HEK293 (cell line): ENCODE results near the gene MED4.

Experiments
- GLI2 ChIP-seq: fragments of 450-650 bp; formaldehyde crosslinking; IDR thresholded peaks from 2 replicates; pipeline ENCODE4; 2017; ENCODE audit warnings: missing biosample characterization, missing genetic modification characterization, low read depth, borderline replicate concordance
- MEIS1 ChIP-seq: sonication (generic); formaldehyde crosslinking; IDR thresholded peaks from 2 replicates; pipeline ENCODE4 v1.8.1; 2022; ENCODE audit warnings: missing genetic modification reagents, mild to moderate bottlenecking, borderline replicate concordance
- WT1 ChIP-seq: fragments of 450-650 bp; formaldehyde crosslinking; IDR thresholded peaks from 2 replicates; pipeline ENCODE4 v1.5.1; 2016; ENCODE audit warnings: missing biosample characterization, missing genetic modification characterization
- ZBTB17 ChIP-seq: fragments of 450-650 bp; formaldehyde crosslinking; IDR thresholded peaks from 2 replicates; pipeline ENCODE4 v1.5.1; 2016; ENCODE audit warnings: missing biosample characterization, missing genetic modification characterization
- ZBTB20 ChIP-seq: fragments of 450-650 bp; formaldehyde crosslinking; IDR thresholded peaks from 2 replicates; pipeline ENCODE4 v1.5.1; 2016; ENCODE audit warnings: missing biosample characterization, missing genetic modification characterization
- ZNF138 ChIP-seq: fragments of 450-650 bp; formaldehyde crosslinking; IDR thresholded peaks from 2 replicates; pipeline ENCODE4 v1.5.1; 2016; ENCODE audit warnings: missing biosample characterization, missing genetic modification characterization, borderline replicate concordance
- ZNF23 ChIP-seq: fragments of 450-650 bp; formaldehyde crosslinking; IDR thresholded peaks from 2 replicates; pipeline ENCODE4 v1.5.1; 2016; ENCODE audit warnings: missing biosample characterization, missing genetic modification characterization, borderline replicate concordance
- ZNF239 ChIP-seq: fragments of 450-650 bp; formaldehyde crosslinking; IDR thresholded peaks from 2 replicates; pipeline ENCODE4 v1.5.1; 2016; ENCODE audit warnings: missing biosample characterization, missing genetic modification characterization
- ZNF335 ChIP-seq: fragments of 450-650 bp; formaldehyde crosslinking; conservative IDR thresholded peaks from 2 replicates; pipeline ENCODE4 v1.5.1; 2016; ENCODE audit warnings: missing biosample characterization, missing genetic modification characterization
- ZNF354C ChIP-seq: fragments of 450-650 bp; formaldehyde crosslinking; IDR thresholded peaks from 2 replicates; pipeline ENCODE4 v1.5.1; 2016; ENCODE audit warnings: missing biosample characterization, missing genetic modification characterization, low read depth, borderline replicate concordance
- ZNF404 ChIP-seq: fragments of 450-650 bp; formaldehyde crosslinking; IDR thresholded peaks from 2 replicates; pipeline ENCODE4 v1.5.1; 2017; ENCODE audit warnings: missing biosample characterization, missing genetic modification characterization
- ZNF423 ChIP-seq: fragments of 450-650 bp; formaldehyde crosslinking; IDR thresholded peaks from 2 replicates; pipeline ENCODE4 v1.5.1; 2016; ENCODE audit warnings: missing biosample characterization, missing genetic modification characterization
- ZNF433 ChIP-seq: fragments of 450-650 bp; formaldehyde crosslinking; IDR thresholded peaks from 2 replicates; pipeline ENCODE4 v1.5.1; 2016; ENCODE audit warnings: missing biosample characterization, missing genetic modification characterization, low read depth
- ZNF473 ChIP-seq: fragments of 450-650 bp; formaldehyde crosslinking; IDR thresholded peaks from 2 replicates; pipeline ENCODE4 v1.5.1; 2017; ENCODE audit warnings: missing biosample characterization, missing genetic modification characterization
- ZNF529 ChIP-seq: fragments of 450-650 bp; formaldehyde crosslinking; IDR thresholded peaks from 2 replicates; pipeline ENCODE4 v1.5.1; 2017; ENCODE audit warnings: missing genetic modification characterization, missing biosample characterization; ENCODE audit not compliant: insufficient replicate concordance
- ZNF555 ChIP-seq: fragments of 450-650 bp; formaldehyde crosslinking; conservative IDR thresholded peaks from 2 replicates; pipeline ENCODE4 v1.5.1; 2017; ENCODE audit warnings: missing biosample characterization, mild to moderate bottlenecking, missing genetic modification characterization, inconsistent platforms
- ZNF560 ChIP-seq: fragments of 450-650 bp; formaldehyde crosslinking; IDR thresholded peaks from 2 replicates; pipeline ENCODE4 v1.5.1; 2017; ENCODE audit warnings: missing biosample characterization, missing genetic modification characterization, borderline replicate concordance
- ZNF660 ChIP-seq: fragments of 450-650 bp; IDR thresholded peaks from 2 replicates; pipeline ENCODE4 v1.5.1; 2018; ENCODE audit warnings: missing biosample characterization, mild to moderate bottlenecking, missing genetic modification characterization
- ZNF747 ChIP-seq: fragments of 450-650 bp; formaldehyde crosslinking; IDR thresholded peaks from 2 replicates; pipeline ENCODE4 v1.5.1; 2016; ENCODE audit warnings: missing biosample characterization, missing genetic modification characterization
- ZNF837 ChIP-seq: fragments of 450-650 bp; formaldehyde crosslinking; IDR thresholded peaks from 2 replicates; pipeline ENCODE4 v1.5.1; 2016; ENCODE audit warnings: missing biosample characterization, missing genetic modification characterization
- TF ChIP-seq, protein P1 (sequence below): fragments of 450-650 bp; formaldehyde crosslinking; IDR thresholded peaks from 2 replicates; pipeline ENCODE4 v1.5.1; 2016; ENCODE audit warnings: missing biosample characterization, missing genetic modification characterization
- TF ChIP-seq, protein P2 (sequence below): fragments of 450-650 bp; formaldehyde crosslinking; IDR thresholded peaks from 2 replicates; pipeline ENCODE4 v1.5.1; 2016; ENCODE audit warnings: missing biosample characterization, missing genetic modification characterization
- TF ChIP-seq, protein P3 (sequence below): sonication (generic); formaldehyde crosslinking; IDR thresholded peaks from 2 replicates; pipeline ENCODE4 v1.8.1; 2022; ENCODE audit warnings: mild to moderate bottlenecking, moderate library complexity, missing genetic modification reagents
- TF ChIP-seq, protein P4 (sequence below): fragments of 450-650 bp; formaldehyde crosslinking; IDR thresholded peaks from 2 replicates; pipeline ENCODE4 v1.5.1; 2016; ENCODE audit warnings: missing biosample characterization, missing genetic modification characterization, borderline replicate concordance
- TF ChIP-seq, protein P5 (sequence below): fragments of 450-650 bp; formaldehyde crosslinking; IDR thresholded peaks from 2 replicates; pipeline ENCODE4 v1.5.1; 2016; ENCODE audit warnings: missing biosample characterization, missing genetic modification characterization
- TF ChIP-seq, protein P6 (sequence below): fragments of 450-650 bp; formaldehyde crosslinking; IDR thresholded peaks from 2 replicates; pipeline ENCODE4 v1.5.1; 2017; ENCODE audit warnings: missing biosample characterization, missing genetic modification characterization
- TF ChIP-seq, protein P7 (sequence below): fragments of 450-650 bp; formaldehyde crosslinking; IDR thresholded peaks from 2 replicates; pipeline ENCODE4 v1.5.1; 2017; ENCODE audit warnings: missing biosample characterization, missing genetic modification characterization

MED4 gene

DNA sequence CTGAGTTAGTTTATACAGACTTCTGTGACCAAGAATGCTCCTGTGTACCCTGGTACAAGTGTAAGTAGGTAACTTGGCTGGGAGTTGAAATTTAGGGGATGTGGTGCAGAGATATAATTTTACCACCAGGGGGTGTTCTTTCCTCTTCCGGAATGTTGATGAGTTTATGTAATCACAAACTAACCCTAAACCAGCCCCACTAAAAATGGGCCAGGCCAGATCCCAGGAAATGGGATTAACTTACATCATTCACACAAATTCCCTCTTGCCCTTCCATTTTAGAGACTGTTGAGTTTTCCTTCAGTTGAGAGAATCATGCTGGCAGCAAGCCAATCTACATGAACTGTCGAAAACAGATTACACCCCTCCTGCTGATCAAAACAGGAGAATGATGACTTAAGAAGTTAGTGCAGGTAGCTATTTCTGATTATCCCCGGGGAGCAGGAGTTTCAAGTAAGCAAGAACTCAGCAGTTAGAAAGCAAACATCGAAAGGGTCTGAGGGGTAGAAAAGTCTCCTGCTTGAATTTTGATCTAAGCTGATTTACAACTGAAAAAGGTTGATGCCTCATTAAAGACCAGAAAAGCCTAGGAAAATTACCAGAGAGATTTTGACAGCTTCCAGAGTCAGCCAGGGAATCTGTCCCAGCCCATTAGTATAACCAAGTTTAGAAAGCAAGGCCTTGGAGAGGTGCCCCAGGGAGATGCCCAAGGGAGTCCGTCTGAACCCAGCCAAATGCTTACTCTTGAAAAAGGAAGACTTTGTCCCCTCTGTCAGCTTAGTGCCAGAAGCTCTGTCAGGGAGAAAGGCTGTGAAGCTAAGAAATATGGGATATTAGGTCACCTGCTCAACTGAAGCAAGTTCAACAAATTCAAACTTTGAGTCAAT, 32.3 kb upstream of the MED4 start (continued):
- TF ChIP-seq, protein P1, sequence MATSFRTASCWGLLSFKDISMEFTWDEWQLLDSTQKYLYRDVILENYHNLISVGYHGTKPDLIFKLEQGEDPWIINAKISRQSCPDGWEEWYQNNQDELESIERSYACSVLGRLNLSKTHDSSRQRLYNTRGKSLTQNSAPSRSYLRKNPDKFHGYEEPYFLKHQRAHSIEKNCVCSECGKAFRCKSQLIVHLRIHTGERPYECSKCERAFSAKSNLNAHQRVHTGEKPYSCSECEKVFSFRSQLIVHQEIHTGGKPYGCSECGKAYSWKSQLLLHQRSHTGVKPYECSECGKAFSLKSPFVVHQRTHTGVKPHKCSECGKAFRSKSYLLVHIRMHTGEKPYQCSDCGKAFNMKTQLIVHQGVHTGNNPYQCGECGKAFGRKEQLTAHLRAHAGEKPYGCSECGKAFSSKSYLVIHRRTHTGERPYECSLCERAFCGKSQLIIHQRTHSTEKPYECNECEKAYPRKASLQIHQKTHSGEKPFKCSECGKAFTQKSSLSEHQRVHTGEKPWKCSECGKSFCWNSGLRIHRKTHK (tag by site-specific recombination), result no peak
- TF ChIP-seq ZNF747 (tag by site-specific recombination) (no peak), ZNF560 (tag by site-specific recombination) (no peak), ZNF473 (no peak), ZNF239 (tag by site-specific recombination) (no peak), ZBTB20 (tag by site-specific recombination) (peak; percentile 80), ZNF404 (tag by site-specific recombination) (no peak), ZNF423 (tag by site-specific recombination) (no peak), ZNF555 (tag by site-specific recombination) (no peak), ZNF354C (tag by site-specific recombination) (no peak), ZBTB17 (peak; percentile 78), ZNF433 (no peak), MEIS1 (CRISPR knock-in tag) (no peak), ZNF138 (tag by site-specific recombination) (no peak), ZNF335 (tag by site-specific recombination) (no peak), ZNF837 (tag by site-specific recombination) (no peak), GLI2 (tag by site-specific recombination) (no peak), ZNF660 (peak; percentile 96), ZNF529 (tag by site-specific recombination) (no peak), ZNF23 (tag by site-specific recombination) (no peak), WT1 (tag by site-specific recombination) (no peak)
- TF ChIP-seq, protein P2, sequence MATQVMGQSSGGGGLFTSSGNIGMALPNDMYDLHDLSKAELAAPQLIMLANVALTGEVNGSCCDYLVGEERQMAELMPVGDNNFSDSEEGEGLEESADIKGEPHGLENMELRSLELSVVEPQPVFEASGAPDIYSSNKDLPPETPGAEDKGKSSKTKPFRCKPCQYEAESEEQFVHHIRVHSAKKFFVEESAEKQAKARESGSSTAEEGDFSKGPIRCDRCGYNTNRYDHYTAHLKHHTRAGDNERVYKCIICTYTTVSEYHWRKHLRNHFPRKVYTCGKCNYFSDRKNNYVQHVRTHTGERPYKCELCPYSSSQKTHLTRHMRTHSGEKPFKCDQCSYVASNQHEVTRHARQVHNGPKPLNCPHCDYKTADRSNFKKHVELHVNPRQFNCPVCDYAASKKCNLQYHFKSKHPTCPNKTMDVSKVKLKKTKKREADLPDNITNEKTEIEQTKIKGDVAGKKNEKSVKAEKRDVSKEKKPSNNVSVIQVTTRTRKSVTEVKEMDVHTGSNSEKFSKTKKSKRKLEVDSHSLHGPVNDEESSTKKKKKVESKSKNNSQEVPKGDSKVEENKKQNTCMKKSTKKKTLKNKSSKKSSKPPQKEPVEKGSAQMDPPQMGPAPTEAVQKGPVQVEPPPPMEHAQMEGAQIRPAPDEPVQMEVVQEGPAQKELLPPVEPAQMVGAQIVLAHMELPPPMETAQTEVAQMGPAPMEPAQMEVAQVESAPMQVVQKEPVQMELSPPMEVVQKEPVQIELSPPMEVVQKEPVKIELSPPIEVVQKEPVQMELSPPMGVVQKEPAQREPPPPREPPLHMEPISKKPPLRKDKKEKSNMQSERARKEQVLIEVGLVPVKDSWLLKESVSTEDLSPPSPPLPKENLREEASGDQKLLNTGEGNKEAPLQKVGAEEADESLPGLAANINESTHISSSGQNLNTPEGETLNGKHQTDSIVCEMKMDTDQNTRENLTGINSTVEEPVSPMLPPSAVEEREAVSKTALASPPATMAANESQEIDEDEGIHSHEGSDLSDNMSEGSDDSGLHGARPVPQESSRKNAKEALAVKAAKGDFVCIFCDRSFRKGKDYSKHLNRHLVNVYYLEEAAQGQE (tag by site-specific recombination), result no peak
- TF ChIP-seq, protein P3, sequence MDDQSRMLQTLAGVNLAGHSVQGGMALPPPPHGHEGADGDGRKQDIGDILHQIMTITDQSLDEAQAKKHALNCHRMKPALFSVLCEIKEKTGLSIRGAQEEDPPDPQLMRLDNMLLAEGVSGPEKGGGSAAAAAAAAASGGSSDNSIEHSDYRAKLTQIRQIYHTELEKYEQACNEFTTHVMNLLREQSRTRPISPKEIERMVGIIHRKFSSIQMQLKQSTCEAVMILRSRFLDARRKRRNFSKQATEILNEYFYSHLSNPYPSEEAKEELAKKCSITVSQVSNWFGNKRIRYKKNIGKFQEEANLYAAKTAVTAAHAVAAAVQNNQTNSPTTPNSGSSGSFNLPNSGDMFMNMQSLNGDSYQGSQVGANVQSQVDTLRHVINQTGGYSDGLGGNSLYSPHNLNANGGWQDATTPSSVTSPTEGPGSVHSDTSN (CRISPR knock-in tag), result no peak
- TF ChIP-seq, protein P4, sequence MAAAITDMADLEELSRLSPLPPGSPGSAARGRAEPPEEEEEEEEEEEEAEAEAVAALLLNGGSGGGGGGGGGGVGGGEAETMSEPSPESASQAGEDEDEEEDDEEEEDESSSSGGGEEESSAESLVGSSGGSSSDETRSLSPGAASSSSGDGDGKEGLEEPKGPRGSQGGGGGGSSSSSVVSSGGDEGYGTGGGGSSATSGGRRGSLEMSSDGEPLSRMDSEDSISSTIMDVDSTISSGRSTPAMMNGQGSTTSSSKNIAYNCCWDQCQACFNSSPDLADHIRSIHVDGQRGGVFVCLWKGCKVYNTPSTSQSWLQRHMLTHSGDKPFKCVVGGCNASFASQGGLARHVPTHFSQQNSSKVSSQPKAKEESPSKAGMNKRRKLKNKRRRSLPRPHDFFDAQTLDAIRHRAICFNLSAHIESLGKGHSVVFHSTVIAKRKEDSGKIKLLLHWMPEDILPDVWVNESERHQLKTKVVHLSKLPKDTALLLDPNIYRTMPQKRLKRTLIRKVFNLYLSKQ (tag by site-specific recombination), result no peak
- TF ChIP-seq, protein P5, sequence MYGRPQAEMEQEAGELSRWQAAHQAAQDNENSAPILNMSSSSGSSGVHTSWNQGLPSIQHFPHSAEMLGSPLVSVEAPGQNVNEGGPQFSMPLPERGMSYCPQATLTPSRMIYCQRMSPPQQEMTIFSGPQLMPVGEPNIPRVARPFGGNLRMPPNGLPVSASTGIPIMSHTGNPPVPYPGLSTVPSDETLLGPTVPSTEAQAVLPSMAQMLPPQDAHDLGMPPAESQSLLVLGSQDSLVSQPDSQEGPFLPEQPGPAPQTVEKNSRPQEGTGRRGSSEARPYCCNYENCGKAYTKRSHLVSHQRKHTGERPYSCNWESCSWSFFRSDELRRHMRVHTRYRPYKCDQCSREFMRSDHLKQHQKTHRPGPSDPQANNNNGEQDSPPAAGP, result no peak
- TF ChIP-seq, protein P6, sequence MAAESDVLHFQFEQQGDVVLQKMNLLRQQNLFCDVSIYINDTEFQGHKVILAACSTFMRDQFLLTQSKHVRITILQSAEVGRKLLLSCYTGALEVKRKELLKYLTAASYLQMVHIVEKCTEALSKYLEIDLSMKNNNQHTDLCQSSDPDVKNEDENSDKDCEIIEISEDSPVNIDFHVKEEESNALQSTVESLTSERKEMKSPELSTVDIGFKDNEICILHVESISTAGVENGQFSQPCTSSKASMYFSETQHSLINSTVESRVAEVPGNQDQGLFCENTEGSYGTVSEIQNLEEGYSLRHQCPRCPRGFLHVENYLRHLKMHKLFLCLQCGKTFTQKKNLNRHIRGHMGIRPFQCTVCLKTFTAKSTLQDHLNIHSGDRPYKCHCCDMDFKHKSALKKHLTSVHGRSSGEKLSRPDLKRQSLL (tag by site-specific recombination), result no peak
- TF ChIP-seq, protein P7, sequence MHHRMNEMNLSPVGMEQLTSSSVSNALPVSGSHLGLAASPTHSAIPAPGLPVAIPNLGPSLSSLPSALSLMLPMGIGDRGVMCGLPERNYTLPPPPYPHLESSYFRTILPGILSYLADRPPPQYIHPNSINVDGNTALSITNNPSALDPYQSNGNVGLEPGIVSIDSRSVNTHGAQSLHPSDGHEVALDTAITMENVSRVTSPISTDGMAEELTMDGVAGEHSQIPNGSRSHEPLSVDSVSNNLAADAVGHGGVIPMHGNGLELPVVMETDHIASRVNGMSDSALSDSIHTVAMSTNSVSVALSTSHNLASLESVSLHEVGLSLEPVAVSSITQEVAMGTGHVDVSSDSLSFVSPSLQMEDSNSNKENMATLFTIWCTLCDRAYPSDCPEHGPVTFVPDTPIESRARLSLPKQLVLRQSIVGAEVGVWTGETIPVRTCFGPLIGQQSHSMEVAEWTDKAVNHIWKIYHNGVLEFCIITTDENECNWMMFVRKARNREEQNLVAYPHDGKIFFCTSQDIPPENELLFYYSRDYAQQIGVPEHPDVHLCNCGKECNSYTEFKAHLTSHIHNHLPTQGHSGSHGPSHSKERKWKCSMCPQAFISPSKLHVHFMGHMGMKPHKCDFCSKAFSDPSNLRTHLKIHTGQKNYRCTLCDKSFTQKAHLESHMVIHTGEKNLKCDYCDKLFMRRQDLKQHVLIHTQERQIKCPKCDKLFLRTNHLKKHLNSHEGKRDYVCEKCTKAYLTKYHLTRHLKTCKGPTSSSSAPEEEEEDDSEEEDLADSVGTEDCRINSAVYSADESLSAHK (tag by site-specific recombination), result peak; percentile 49; the same call in 1 of the 2 replicates
